Activated CD8-positive, alpha-beta T cell treated with anti-CD3 and anti-CD28 coated beads for 36 hours (primary cell): ENCODE results near the gene B4GALT4. TPM values are rescaled to one million over a fixed set of nuclear protein-coding genes. Genes with fewer than 3 reads are reported as not detected.
"Not testable (repeated sequence)": the region's sequence is repeated elsewhere in the genome, so short reads cannot be mapped to it uniquely, and the experiment has no call there.

Experiments
- ATAC-seq: fragments of 200-7000 bp; cut with Tn5 transposase; one replicate; pipeline ENCODE4 v1.10.0; 2021; ENCODE audit warnings: mild to moderate bottlenecking, moderate library complexity
- CTCF ChIA-PET: fragments of 350-600 bp; sonication (Branson Sonifier 250); formaldehyde crosslinking; loops from one replicate; lab custom pipeline; 2021; ENCODE audit warnings: antibody characterized with exemption; lab: Charles Lee
- POLR2A ChIA-PET: fragments of 350-600 bp; sonication (Branson Sonifier 250); formaldehyde crosslinking; loops from one replicate; lab custom pipeline; 2021; ENCODE audit warnings: antibody characterized with exemption; lab: Charles Lee
- DNase-seq: peaks from one replicate; pipeline ENCODE4 v3.0.0-alpha.2; 2020
- H3K27ac Mint-ChIP-seq: one replicate; pipeline ENCODE4 v1.8.0; 2021; ENCODE audit warnings: mild to moderate bottlenecking, mixed read lengths
- H3K27me3 Mint-ChIP-seq: one replicate; pipeline ENCODE4 v1.8.0; 2021; ENCODE audit warnings: mixed read lengths
- H3K36me3 Mint-ChIP-seq: one replicate; pipeline ENCODE4 v1.8.0; 2021; ENCODE audit warnings: low read depth, mixed read lengths
- H3K4me1 Mint-ChIP-seq: one replicate; pipeline ENCODE4 v1.8.0; 2021; ENCODE audit warnings: low read depth, mixed read lengths
- H3K4me3 Mint-ChIP-seq: one replicate; pipeline ENCODE4 v1.8.0; 2021; ENCODE audit warnings: mild to moderate bottlenecking, moderate library complexity, mixed read lengths
- H3K9me3 Mint-ChIP-seq: one replicate; pipeline ENCODE4 v1.8.0; 2021; ENCODE audit warnings: mixed read lengths
- CTCF ChIP-seq: fragments of 200-600 bp; IDR thresholded peaks from one replicate; pipeline ENCODE4 v1.8.0; 2022; ENCODE audit warnings: antibody characterized with exemption, mild to moderate bottlenecking
- intact Hi-C: fragments of 100-400 bp; cut with micrococcal nuclease; formaldehyde crosslinking; loops from one replicate; pipeline ENCODE4 v1.10.0; 2022
- total RNA-seq, 2 experiments: library from RNA; stranded (reverse); gene quantifications; one replicate each; pipeline ENCODE4 v1.2.3, GENCODE V29; 2021

The B4GALT4 gene
- total RNA-seq, 2 experiments from 2014 or later: 13.3 to 15.2 TPM

GRCh38 chr3:119279101-119279554 lies 38.5 kb upstream of the B4GALT4 start:
- Mint-ChIP-seq H3K36me3 (peaks cover 5% of the 10 kb centered on the region), H3K4me3 (no peak overlapping the region), H3K4me1 (peaks cover 10% of the 10 kb centered on the region), H3K27ac (no peak overlapping the region), H3K27me3 (no peaks in the 10 kb centered on the region), H3K9me3 (peaks cover 17% of the 10 kb centered on the region)
- TF ChIP-seq CTCF: no peak
- intact Hi-C loops: loop anchor here (5.0 kb wide), 1 partner anchor 73 kb away; no protein-coding TSS in a partner anchor
- ATAC-seq (no peak), DNase-seq (no peak)
- POLR2A ChIA-PET: no interaction called here
- CTCF ChIA-PET: interaction anchor here (1.0 kb wide), 1 partner anchor 73 kb away, joined by 3 read pairs; no protein-coding TSS in a partner anchor

GRCh38 chr3:119276680-119277079 lies 36.0 kb upstream of the B4GALT4 start:
- POLR2A ChIA-PET: interaction anchor here (1.1 kb wide), 1 partner anchor 49 kb away, joined by 3 read pairs; no protein-coding TSS in a partner anchor
- CTCF ChIA-PET: interaction anchor here (0.9 to 4.0 kb wide), 3 partner anchors 9 to 76 kb away, joined by 3 to 41 read pairs (median 4); no protein-coding TSS in a partner anchor
- Mint-ChIP-seq H3K27ac (no peak overlapping the region), H3K9me3 (peaks cover 3% of the 10 kb centered on the region), H3K4me3 (no peak overlapping the region), H3K36me3 (no peaks in the 10 kb centered on the region), H3K4me1 (peaks cover 10% of the 10 kb centered on the region), H3K27me3 (no peaks in the 10 kb centered on the region)
- intact Hi-C loops: loop anchor here (5.0 kb wide), 1 partner anchor 76 kb away; no protein-coding TSS in a partner anchor
- ATAC-seq (no peak), DNase-seq (no peak)
- TF ChIP-seq CTCF: no peak

- intact Hi-C loops, H3K36me3 Mint-ChIP-seq, H3K27me3 Mint-ChIP-seq, ATAC-seq, H3K9me3 Mint-ChIP-seq, H3K4me3 Mint-ChIP-seq, CTCF ChIA-PET, H3K27ac Mint-ChIP-seq, POLR2A ChIA-PET, DNase-seq, H3K4me1 Mint-ChIP-seq: not testable (repeated sequence)
Measured at GRCh38 chr3:119270212-119270611, 29.5 kb upstream of the B4GALT4 start.

GRCh38 chr3:119261055-119261454 lies 20.4 kb upstream of the B4GALT4 start:
- intact Hi-C loops: no loop called here
- Mint-ChIP-seq H3K27me3 (peaks cover 1% of the 10 kb centered on the region), H3K4me3 (no peak overlapping the region), H3K36me3 (no peaks in the 10 kb centered on the region), H3K27ac (no peak overlapping the region), H3K4me1 (no peaks in the 10 kb centered on the region), H3K9me3 (no peaks in the 10 kb centered on the region)
- DNase-seq: no peak
- no peak for TF ChIP-seq CTCF
- ATAC-seq: no peak
- ChIA-PET POLR2A (no interaction called here), CTCF (interaction anchor here (0.8 kb wide), 1 partner anchor 13 kb away, joined by 3 read pairs; no protein-coding TSS in a partner anchor)

GRCh38 chr3:119259821-119260220 lies 19.1 kb upstream of the B4GALT4 start:
- CTCF ChIA-PET: no interaction called here
- Mint-ChIP-seq H3K4me1 (no peaks in the 10 kb centered on the region), H3K9me3 (no peaks in the 10 kb centered on the region), H3K36me3 (no peaks in the 10 kb centered on the region), H3K4me3 (no peak overlapping the region), H3K27me3 (peaks cover 1% of the 10 kb centered on the region), H3K27ac (no peak overlapping the region)
- ATAC-seq (no peak), DNase-seq (no peak)
- no peak for TF ChIP-seq CTCF
- POLR2A ChIA-PET: no interaction called here
- intact Hi-C loops: no loop called here
